ENCODE results near the gene MRPL27. TPM values are rescaled to one million over a fixed set of nuclear protein-coding genes. Genes with fewer than 3 reads are reported as not detected.

Gene MRPL27
- total RNA-seq, 6 donors from 2014 or later = 7.3 to 59.1 (median 50.6) TPM

- Histone ChIP-seq H3K27ac (no peak overlapping the region), H3K9me3 (no peaks in the 10 kb centered on the region), H3K4me3 (no peak overlapping the region), H3K27me3 (no peaks in the 10 kb centered on the region), H3K36me3 (peaks cover 50 to 80% (median 76%) of the 10 kb centered on the region in 4 donors), H3K4me1 (no peaks in the 10 kb centered on the region)
- 94 to 96% methylated on average over 9 to 12 of the region's 12 CpGs for WGBS, 2 donors
- no peak for DNase-seq
- TF ChIP-seq EP300 (IDR thresholded peaks at IDR 0.05) (no peak), POLR2AphosphoS5 (IDR thresholded peaks at IDR 0.05) (no peak), POLR2A (IDR thresholded peaks at IDR 0.05) (no peak)
- TF ChIP-seq, protein P1, sequence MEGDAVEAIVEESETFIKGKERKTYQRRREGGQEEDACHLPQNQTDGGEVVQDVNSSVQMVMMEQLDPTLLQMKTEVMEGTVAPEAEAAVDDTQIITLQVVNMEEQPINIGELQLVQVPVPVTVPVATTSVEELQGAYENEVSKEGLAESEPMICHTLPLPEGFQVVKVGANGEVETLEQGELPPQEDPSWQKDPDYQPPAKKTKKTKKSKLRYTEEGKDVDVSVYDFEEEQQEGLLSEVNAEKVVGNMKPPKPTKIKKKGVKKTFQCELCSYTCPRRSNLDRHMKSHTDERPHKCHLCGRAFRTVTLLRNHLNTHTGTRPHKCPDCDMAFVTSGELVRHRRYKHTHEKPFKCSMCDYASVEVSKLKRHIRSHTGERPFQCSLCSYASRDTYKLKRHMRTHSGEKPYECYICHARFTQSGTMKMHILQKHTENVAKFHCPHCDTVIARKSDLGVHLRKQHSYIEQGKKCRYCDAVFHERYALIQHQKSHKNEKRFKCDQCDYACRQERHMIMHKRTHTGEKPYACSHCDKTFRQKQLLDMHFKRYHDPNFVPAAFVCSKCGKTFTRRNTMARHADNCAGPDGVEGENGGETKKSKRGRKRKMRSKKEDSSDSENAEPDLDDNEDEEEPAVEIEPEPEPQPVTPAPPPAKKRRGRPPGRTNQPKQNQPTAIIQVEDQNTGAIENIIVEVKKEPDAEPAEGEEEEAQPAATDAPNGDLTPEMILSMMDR (IDR thresholded peaks at IDR 0.05) = no peak
- no peak for ATAC-seq (ENCODE audit: low FRiP score in 2 of 2)
These were observed 9.9 kb upstream of the MRPL27 start for GRCh38 chr17:50382931-50383330.

DNA sequence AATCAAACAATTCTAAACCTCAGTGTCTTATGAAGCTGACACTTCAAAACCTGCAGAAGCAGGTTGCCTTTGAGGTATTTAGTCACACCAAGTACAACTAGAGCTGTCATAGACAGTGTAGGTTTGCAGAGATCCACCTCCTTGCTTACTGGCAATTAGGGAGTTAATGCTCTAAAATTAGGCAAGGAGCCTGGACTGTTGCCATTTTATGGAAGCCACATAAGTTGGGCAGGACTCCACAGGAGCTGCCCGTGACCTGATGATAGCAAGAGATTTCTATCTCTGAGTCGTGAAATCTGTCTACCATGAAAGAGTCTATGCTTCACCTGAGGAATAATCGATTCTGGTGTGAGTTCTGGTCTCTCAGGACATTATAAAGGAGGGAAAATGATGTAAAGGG is 8.9 kb upstream of the MRPL27 start:
- peaks cover 44 to 70% (median 66%) of the 10 kb centered on the region in 4 donors for H3K36me3 ChIP-seq
- TF ChIP-seq POLR2A (IDR thresholded peaks at IDR 0.05) (no peak), EP300 (IDR thresholded peaks at IDR 0.05) (no peak), POLR2AphosphoS5 (IDR thresholded peaks at IDR 0.05) (no peak)
- TF ChIP-seq, protein P1 (IDR thresholded peaks at IDR 0.05) = no peak
- WGBS, 2 donors = 48 to 61% methylated on average over 3 of the region's 3 CpGs

DNA sequence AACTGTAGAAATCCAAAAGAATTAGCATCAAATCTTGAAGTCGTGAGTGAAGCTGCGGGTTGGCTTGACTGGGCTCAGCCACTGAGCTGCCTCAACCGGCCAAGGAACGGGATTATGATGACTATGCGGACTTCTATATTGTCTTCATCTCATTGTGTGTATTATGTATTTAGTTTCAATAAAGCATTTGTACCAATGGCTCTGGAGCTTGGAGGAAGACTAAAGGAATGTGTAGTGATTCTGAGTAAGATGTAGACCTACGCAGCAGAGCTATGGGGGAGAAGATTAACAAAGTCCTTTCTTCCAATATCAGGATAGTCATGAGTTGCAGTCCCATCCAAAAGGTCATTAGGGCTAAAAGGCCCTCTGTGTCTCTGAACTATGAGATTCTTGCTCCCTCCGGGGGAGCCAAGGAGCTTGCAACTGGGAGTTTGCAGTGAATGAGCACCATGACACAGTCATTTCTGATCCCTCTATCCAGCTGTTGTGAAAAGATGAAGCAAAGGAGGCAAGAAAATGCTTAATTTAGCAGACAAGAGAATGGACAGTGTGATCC is 8.4 kb upstream of the MRPL27 start:
- DNase-seq (no peak), ATAC-seq (ENCODE audit: low FRiP score in 2 of 2) (no peak)
- Histone ChIP-seq H3K27ac (no peak overlapping the region), H3K36me3 (peaks cover 39 to 64% (median 60%) of the 10 kb centered on the region in 4 donors), H3K27me3 (no peaks in the 10 kb centered on the region), H3K4me1 (no peaks in the 10 kb centered on the region), H3K9me3 (no peaks in the 10 kb centered on the region), H3K4me3 (no peak overlapping the region)
- no peak for TF ChIP-seq POLR2A (IDR thresholded peaks at IDR 0.05)
- TF ChIP-seq, protein P1 (IDR thresholded peaks at IDR 0.05) = no peak
- WGBS, 2 donors = 91 to 95% methylated on average over 7 of the region's 7 CpGs

More for the DNA sequence above, 8.9 kb upstream of the MRPL27 start:
- H3K27me3 ChIP-seq = no peaks in the 10 kb centered on the region
- DNase-seq (no peak), ATAC-seq (ENCODE audit: low FRiP score in 2 of 2) (no peak)
- no peak overlapping the region for H3K4me3 ChIP-seq
- no peaks in the 10 kb centered on the region for H3K4me1 ChIP-seq
- H3K27ac ChIP-seq = no peak overlapping the region
- H3K9me3 ChIP-seq = no peaks in the 10 kb centered on the region

DNA sequence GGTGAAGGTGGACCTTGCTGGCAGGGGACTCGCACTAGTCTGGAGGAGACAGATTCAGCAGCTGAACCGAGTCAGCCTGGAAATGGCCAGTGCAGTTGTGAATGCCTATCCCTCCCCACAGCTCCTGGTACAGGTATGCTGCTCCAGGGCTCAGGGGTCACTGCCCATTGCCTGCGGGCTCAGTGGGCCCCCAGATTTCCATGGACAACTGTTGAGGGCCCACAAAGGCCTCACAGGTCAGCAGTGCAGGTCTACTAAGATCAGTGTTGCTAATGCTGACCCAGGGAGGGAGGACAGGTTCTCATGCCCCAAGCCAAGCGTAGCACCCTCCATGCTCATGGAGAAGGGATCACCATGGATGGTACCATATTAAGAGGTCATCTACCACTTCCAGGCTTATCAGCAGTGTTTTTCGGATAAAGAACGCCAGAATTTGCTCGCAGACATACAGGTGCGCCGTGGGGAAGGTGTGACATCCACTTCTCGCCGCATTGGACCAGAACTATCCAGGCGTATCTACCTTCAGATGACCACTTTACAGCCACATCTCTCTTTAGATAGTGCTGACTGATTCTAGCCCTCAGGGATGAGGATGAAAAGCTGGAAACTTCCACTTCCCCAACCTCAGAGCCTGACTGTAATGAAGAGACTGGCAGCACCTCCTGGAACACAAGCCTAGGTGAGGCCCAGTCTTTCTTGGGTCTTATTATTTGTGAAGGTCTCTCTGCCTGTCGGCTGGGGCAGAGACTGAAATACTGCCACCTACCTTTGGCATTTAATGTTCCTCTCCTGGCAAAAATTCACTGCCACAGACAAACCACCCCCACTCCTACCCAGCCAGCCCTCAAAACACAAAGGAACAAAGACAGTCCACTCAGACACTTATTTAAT is 7.6 kb upstream of the MRPL27 start:
- peak in 1 of 2 donors; percentile 13 for ATAC-seq (ENCODE audit: low FRiP score in 2 of 2)
- peaks cover 33 to 57% (median 53%) of the 10 kb centered on the region in 4 donors for H3K36me3 ChIP-seq
- H3K4me3 ChIP-seq = no peak overlapping the region

More for the DNA sequence above, 7.6 kb upstream of the MRPL27 start:
- Histone ChIP-seq H3K4me1 (no peaks in the 10 kb centered on the region), H3K27me3 (no peaks in the 10 kb centered on the region), H3K9me3 (no peaks in the 10 kb centered on the region), H3K27ac (no peak overlapping the region)
- WGBS, 2 donors = 82 to 93% methylated on average over 11 to 13 of the region's 13 CpGs
- no peak for DNase-seq
- TF ChIP-seq POLR2AphosphoS5 (IDR thresholded peaks at IDR 0.05) = no peak
- no peak for TF ChIP-seq EP300 (IDR thresholded peaks at IDR 0.05)
- TF ChIP-seq POLR2A (IDR thresholded peaks at IDR 0.05) = no peak
- TF ChIP-seq, protein P1 (IDR thresholded peaks at IDR 0.05) = no peak

All from upper lobe of left lung (tissue), 6 donors.